Measurements from ENCODE around the gene CCDC88B.
A peak's percentile ranks its signal among the peaks of the same experiment; 100 is the strongest.

CCDC88B gene

DNA sequence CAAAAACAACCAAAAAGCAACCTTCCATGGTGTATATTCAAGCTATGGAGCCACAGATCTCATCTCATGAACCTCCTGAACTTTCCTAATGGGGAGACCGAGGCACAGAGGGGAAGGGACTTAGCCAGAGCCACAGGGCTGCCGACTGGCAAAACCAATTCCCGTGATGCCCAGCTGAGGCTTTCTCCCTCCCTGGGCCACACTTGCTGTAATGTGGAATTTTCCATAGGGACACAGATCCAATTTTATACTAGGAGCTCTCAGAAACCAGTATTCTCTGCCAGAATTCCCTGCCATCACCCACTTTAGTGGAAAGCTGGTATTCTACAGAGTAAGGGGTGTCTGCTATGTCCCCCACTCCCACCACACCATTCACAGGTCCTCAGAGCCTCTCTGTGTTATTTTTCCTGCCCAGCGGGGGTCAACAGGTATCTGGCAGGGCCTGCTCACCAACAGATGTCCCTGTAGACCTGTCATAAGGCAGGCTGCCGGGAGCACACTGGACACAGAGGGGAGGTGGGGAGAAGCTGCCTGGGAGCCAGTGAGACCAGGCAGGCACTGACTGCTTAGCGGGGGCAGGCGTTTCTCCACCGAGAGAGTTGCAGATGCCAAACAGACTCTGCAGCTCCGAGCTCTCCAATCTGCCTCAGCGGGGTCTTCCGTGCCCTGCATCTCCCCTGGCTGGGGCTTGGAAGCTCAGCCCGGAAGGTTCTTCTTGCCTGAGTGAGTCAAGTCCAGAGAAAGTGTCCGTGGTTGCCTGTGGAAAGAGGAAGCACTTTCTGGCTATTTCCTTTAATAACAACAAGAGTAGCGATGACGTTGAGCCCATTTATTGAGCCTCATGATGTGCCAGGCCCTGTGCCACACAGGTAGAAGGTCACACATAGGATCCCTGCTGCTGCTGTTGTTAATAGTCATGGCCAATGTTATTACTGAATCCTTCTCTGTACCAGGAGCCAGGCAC lies 45.3 kb downstream of the CCDC88B start:
- peak; percentile 79 for DNase-seq (ENCODE audit: low spot score)

DNA sequence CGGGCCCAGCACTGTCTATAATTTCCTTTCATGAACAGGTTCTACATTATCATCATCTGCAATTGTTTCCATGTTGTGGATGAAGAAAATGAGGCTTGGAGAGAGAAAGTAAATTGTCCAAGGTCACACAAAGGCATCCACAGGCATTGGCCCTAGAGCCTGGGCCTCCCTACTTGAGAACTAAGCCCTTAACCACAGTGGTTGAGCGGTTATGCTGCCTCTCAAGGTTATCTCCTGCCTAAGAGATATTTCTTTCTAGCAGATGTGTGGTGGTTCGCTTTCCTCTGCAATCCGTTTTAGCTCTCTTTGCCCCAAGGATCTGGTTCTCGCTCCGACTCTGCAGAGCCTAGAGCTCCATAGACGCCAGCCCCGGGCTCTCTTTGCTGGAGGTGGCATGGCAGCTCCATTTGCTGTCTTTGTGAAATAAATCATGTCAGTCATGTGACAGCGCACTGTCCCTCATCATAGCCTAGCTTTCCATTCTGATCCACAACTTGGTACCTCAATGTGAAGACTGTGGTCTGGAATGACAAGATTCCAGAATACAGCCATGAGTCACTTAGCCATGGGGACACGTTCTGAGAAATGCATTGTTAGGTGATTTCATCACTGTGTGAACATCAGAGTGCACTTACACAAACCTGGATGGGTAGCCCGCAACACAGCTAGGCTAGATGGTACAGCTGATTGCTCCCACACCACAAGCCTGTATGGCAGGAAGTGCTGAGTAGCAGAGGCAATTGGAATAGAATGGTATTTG lies 46.1 kb downstream of the CCDC88B start:
- no peak for DNase-seq (ENCODE audit: low spot score)

DNA sequence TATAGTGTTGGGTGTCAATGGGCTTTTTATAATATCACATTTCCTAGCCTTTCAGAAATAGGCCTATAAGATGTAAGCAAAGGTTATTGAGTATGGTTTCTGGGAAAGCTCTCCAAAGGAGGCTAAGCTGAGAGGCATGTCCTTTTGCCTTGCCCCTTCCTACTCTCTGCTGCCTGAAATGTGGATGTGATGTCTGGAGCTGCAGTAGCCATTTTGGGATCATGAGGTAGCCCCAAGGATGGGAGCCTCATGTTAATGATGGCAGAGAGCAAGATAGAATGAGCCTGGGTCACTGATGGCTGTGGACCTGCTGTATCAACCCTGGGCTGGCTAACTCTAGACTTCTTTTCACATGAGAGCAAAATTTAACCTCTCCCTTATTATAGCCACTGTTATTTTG lies 47.9 kb downstream of the CCDC88B start:
- no peak for DNase-seq (ENCODE audit: low spot score)

DNA sequence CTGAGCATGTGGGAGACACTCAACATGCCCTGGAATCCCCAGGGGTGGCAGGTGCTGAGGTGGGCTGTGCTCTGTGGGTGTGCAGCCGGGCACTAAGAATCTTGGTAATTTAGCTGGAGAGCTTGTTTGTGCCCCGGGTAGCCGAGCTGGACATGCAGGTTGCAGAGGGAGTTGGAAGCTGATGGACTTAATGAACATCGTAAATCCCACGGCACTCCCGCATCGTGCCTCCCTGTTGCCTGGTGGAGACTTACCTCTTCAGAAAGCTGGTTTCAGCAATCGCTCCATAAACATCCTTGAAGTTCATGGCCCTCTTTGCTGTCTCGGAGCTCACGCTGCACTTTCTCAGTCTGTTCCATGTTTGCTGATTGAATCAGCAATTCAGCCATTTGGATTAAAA lies 48.9 kb downstream of the CCDC88B start:
- DNase-seq (ENCODE audit: low spot score), result no peak

DNA sequence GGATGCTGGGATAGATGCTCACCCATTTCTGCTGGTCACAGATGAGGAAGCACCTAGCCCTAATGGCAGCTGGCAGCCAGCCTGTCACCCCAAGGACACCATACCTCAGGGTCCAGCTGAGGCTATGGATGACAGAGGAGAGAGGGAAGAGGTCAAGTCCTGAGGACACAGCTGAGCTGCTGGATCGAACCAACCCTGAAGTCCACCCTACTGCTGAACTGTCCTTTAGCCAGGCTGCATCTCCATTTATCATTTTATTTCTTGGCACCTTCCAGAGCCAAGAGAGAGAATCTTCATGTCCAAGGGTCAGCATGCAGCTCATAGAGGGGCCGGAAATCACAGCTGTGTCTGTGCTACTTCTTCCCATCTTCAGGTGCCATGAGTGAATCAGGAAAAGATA lies 49.8 kb downstream of the CCDC88B start:
- DNase-seq (ENCODE audit: low spot score), result no peak

DNA sequence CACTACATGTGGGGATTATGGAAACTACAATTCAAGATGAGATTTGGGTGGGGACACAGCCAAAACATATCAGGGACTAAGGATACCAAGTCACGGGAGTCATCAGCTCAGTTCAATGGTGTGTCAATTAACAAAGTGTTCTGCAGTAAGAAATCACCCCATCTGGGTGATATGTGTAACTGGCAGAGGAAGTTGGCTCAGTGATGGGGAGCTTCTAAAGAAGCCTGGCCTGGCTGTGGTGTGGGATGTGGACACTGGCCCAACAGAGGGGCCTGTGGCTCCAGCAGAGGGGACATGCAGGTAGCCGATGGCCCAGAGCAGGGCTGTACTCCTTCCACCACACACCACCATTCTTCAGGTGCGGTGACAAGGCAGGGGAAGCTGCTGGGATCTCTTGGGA lies 50.6 kb downstream of the CCDC88B start:
- no peak for DNase-seq (ENCODE audit: low spot score)

DNA sequence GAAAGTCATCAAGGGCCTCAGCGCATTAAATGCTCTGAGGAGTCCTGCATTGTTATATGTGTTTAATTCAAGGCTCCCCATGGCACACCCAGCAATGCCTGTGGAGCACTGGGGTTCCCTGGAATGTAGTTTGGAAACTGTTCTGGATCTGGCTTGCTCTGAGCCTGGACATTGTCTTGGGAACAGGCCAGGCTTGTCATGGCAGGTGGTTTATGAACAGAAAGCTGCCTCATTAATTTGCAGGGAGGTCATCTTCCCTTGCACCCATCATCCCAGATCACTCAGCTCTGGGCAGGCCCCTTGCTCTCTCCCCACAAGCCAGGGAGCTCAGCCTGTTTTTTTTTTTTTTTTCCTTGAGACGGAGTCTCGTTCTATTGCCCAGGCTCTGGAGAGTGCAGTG lies 51.8 kb downstream of the CCDC88B start:
- DNase-seq (ENCODE audit: low spot score), result no peak

DNA sequence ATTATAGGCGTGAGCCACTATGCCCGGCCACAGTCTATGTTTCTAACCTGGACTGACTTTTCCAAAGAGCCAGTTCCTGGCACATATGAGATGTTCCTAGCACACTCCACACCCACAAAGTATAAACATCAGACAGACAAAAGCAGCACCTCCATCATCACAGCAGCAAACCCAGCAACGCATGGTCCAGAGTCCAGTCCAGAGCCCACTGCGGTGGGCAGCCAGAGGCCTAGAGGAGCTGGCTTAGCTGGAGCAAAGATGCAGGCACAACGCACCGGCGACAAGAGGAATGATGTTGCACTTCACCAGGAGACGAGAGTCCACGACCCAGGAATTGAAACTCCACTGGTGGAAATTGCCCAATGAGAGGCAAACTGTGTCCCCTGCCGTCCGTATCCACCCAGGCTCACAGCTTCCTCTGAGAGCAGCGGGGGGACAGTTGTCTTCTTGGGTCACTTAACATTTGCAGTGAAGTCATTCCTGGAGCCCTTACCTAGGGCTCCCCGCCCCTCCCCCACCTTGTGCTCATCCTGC lies 55.6 kb downstream of the CCDC88B start:
- DNase-seq (ENCODE audit: low spot score), result peak; percentile 38

DNA sequence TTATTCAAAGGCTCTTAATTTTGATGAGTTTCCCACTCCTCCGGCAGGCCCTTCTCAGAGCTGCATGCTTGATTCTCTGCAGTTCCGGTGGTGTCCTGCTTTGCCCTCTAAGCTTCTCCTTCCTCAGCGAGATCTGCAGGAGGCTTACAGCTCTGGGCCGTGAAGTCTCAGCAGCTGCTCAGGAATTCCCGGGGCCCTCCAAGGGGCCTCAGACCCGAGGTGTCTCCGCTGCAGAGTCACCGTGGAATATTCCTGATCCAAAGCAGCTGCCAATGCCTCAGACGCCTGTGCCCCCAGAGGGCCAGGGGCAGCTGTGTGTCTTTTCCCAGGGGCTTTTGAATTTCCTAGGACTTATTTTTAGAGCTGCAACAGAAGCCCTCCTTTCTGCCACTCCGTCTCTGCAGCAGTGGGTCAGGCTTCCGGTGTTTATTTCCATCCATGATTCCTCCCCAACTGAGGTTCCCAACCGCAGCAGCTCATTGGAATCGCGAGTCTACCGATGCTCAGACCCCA lies 56.1 kb downstream of the CCDC88B start:
- no peak for DNase-seq (ENCODE audit: low spot score)

DNA sequence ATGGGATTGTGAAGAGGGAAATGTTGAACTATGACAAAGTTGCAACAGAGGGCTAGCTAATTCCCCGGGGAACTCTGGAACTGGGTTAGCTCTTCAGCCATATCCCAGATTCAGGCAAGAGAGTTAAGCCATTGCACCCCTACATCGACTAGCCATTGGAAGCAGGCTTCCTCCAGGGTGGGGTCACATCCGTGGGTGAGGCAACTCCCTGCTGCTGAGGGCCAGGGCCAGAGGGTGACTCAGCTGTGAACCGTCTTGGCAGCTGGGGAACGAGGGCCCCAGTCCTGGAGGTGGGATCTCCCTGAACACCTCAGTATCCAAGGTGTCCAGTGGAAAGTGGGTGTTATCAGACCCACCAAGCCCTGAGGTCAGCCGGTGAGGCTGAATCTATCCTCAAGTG lies 60.1 kb downstream of the CCDC88B start:
- DNase-seq (ENCODE audit: low spot score), result no peak

DNA sequence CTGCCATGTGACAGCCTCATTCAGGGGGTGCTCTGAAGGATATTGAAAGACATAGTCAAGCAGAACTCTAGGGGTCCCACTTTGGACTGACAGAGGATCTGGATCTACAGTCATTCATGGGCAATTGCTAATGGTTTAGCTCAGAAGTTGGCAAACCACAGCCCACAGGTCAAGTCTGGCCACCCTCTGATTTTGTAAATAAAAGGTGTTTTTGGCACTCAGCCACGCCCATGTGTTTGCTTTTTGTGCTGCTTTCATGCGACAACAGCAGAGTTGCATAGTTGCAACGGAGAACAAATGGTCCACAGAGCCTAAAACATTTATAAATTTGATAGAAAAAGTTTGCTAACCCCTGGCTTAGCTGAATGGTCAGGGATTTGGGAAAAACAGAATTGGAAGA lies 60.7 kb downstream of the CCDC88B start:
- no peak for DNase-seq (ENCODE audit: low spot score)

DNA sequence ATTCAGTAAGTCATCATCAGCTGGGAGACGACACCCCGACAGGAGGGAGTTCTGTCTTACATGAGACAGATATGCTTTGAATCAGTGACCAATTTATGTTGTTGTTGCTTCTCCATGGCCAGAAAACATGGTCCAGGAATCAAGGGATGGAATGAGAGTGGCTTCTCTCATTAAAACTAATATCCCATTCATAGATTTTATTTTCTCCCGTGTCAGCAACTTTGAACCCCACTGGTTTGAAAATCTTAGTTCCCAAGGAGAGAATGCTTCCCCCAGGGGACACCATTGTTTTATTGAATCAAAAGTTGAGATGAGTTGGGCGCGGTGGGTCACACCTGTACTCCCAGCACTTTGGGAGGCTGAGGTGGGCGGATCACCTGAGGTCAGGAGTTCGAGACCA lies 61.8 kb downstream of the CCDC88B start:
- DNase-seq (ENCODE audit: low spot score), result no peak

DNA sequence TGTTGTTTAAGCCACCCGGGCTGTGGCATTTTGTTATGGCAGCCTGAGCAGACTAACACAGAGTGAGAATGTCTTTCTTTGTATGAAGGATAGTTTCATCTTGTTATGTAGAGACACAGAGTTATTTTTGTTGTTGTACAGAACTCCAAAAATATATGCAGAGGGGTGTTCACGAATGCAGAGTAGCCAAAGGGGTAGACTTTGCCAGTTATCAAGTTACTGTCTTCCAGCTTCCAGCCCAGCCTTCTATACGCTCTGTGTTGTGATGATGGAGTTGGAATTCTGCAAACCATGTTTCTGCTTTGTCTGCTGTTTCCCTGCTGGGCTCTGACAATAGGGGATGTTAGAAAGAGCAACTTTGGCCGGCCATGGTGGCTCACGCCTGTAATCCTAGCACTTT lies 63.1 kb downstream of the CCDC88B start:
- DNase-seq (ENCODE audit: low spot score), result no peak

DNA sequence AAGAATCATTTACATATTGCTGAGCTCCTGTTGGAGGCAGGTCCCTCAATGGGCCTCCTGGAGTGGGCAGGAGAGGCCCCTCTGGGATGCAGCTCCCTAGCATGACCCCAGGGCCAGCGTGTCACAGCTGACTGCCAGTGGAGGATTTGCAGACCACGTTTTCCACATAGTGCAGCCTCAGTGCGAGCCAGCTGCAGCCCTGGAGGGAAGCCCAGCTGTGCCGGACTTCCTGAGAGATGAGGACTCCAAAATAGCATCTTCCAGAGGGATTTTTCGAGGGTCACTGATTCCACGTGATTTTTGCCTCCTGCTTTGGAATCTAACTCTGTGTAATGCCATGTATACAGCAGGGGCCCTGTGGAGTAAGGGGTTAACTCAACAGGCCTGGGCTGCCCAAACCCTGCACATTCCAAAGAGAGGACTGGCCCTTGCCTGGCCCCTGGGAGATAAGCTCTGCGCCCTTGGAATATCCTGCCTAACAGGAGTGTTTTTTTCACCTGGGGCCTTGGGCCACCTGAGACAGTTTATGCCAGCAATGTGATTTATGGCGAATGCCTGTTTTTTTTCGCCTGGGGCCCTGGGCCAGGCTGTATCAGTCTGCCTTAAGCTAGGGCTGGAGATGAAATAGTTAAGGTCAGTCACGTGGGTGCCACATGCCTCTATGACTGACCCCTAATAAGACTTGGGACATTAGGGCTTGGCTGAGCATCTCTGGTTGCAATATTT lies 66.4 kb downstream of the CCDC88B start:
- DNase-seq (ENCODE audit: low spot score), result no peak
